Ovary (tissue), 3 donors: ENCODE data around the gene ATP5F1B.

Experiments used
- EP300 ChIP-seq: sonication (generic); formaldehyde crosslinking; IDR thresholded peaks from one replicate; pipeline ENCODE4 v1.6.1; 2017; ENCODE audit warnings: antibody characterized with exemption
- POLR2A ChIP-seq: fragments of 450-650 bp; IDR thresholded peaks from one replicate; pipeline ENCODE4 v1.6.1; 2017; ENCODE audit warnings: antibody characterized with exemption, mild to moderate bottlenecking, moderate library complexity
- TF ChIP-seq, protein P1 (sequence below), 3 donors: fragments of 450-650 bp in 2 of 3; fragments of 200-600 bp in 1 of 3; IDR thresholded peaks; one replicate each; pipeline versions ENCODE4 v1.5.1 to v1.8.0; 2016 to 2022; ENCODE audit warnings: antibody characterized with exemption in 3 of 3, mild to moderate bottlenecking in 1 of 3
- donor health status: DM: no; HTN: no; CAD: no.

DNA sequence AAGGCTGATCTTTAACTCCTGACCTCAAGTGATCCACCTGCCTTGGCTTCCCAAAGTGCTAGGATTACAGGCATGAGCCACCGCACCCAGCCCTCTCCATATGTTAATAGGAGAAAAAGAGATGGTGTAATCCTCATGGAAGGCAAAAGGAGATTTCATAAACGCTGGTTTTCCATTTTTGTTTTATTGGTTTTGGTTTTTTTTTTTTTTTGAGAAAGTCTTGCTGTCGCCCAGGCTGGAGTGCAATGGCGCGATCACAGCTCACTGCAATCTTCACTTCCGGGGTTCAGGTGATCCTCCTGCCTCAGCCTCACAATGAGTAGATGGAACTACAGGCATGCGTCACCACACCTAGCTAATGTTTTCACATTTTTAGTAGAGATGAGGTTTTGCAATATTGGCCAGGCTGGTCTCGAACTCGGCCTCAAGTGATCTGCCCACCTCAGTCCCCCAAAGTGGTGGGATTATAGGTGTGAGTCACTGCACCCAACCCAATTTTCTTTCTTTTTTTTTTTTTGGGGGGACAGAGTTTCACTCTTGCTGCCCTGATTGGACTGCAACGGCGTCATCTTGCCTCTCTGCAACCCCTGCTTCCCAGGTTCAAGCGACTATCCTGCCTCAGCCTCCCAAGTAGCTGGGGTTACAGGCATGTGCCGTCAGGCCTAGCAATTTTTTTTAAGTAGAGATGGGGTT is 34.2 kb upstream of the ATP5F1B start:
- TF ChIP-seq, protein P1, sequence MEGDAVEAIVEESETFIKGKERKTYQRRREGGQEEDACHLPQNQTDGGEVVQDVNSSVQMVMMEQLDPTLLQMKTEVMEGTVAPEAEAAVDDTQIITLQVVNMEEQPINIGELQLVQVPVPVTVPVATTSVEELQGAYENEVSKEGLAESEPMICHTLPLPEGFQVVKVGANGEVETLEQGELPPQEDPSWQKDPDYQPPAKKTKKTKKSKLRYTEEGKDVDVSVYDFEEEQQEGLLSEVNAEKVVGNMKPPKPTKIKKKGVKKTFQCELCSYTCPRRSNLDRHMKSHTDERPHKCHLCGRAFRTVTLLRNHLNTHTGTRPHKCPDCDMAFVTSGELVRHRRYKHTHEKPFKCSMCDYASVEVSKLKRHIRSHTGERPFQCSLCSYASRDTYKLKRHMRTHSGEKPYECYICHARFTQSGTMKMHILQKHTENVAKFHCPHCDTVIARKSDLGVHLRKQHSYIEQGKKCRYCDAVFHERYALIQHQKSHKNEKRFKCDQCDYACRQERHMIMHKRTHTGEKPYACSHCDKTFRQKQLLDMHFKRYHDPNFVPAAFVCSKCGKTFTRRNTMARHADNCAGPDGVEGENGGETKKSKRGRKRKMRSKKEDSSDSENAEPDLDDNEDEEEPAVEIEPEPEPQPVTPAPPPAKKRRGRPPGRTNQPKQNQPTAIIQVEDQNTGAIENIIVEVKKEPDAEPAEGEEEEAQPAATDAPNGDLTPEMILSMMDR (IDR thresholded peaks at IDR 0.05) = no peak
- no peak for TF ChIP-seq POLR2A
- no peak for TF ChIP-seq EP300
